VCaP (cell line): ENCODE measurements around the gene NPTXR.
"Not testable (repeated sequence)": the region's sequence is repeated elsewhere in the genome, so short reads cannot be mapped to it uniquely, and the experiment has no call there.

ENCODE experiments used
- H3K27ac ChIP-seq: fragments of 450-650 bp; 2 replicates; pipeline ENCODE4 v1.5.1; 2017
- TF ChIP-seq, protein P1 (sequence below): fragments of 450-650 bp; conservative IDR thresholded peaks from 2 replicates; pipeline ENCODE4 v1.5.1; 2017; ENCODE audit warnings: mild to moderate bottlenecking, moderate library complexity

Gene NPTXR

DNA sequence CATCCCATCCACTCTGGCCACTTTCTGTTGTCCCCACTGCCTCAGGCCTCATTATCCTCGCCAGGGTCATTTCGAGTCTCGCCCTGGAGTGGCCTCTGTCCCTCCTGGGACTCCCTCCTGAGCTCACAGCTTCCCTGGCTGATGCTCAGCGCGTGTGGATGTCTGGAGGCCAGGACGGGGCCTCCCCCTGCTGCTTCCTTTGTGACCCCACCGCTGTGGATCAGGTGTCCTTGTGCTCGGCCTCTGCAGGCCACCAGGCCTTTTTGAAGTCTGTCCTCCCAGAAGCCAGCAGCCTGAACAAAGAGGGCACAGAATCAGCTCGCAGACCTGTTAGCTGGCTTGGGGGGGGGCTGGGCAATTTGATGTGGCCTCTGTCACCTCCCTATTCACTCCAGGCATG, 14.7 kb upstream of the NPTXR start:
- H3K27ac ChIP-seq = no peak overlapping the region
- TF ChIP-seq, protein P1, sequence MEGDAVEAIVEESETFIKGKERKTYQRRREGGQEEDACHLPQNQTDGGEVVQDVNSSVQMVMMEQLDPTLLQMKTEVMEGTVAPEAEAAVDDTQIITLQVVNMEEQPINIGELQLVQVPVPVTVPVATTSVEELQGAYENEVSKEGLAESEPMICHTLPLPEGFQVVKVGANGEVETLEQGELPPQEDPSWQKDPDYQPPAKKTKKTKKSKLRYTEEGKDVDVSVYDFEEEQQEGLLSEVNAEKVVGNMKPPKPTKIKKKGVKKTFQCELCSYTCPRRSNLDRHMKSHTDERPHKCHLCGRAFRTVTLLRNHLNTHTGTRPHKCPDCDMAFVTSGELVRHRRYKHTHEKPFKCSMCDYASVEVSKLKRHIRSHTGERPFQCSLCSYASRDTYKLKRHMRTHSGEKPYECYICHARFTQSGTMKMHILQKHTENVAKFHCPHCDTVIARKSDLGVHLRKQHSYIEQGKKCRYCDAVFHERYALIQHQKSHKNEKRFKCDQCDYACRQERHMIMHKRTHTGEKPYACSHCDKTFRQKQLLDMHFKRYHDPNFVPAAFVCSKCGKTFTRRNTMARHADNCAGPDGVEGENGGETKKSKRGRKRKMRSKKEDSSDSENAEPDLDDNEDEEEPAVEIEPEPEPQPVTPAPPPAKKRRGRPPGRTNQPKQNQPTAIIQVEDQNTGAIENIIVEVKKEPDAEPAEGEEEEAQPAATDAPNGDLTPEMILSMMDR = no peak

DNA sequence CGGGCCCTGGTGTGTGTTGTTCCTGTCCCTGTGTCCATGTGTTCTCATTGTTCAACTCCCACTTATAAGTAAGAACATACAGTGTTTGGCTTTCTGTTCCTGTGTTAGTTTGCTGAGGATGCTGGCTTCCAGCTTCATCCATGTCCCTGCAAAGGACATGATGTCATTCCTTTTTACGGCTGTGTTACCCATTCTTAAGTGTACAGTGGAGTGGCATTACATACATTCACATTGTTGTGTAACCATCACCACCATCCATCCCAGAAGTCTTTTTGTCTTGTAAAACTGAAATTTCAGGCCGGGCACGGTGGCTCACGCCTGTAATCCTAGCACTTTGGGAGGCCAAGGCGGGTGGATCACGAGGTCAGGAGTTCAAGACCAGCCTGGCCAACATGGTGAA, 10.6 kb upstream of the NPTXR start:
- H3K27ac ChIP-seq = not testable (repeated sequence)

- H3K27ac ChIP-seq = not testable (repeated sequence)
These were observed 10.1 kb upstream of the NPTXR start for GRCh38 chr22:38853883-38854282.

DNA sequence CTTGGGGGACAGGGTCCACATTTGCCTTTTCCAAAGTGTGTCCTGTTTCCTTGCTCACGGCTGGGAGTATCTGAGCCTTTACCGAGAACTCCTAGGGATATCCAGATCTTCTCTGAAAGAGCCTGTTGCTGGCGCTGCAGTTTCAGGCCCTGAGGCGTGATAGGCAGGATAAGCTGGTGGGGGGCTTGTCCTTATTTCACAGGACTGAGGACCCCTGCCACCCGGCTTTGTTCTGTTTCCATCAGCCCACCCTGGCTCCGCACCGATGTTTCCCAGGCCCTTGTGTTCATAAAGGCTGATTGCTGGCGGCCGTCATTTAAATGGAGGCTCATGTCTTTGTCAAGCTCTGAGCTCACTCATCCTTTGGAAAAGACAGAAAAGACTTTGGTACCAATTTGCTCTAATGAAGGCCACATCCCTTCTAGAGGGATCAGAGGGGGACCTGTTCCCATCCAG, 9.4 kb upstream of the NPTXR start:
- TF ChIP-seq, protein P1 = no peak
- H3K27ac ChIP-seq = no peak overlapping the region

GRCh38 chr22:38852522-38852921, 8.7 kb upstream of the NPTXR start:
- TF ChIP-seq, protein P1 = no peak
- H3K27ac ChIP-seq = no peak overlapping the region

GRCh38 chr22:38850941-38851849, 7.4 kb upstream of the NPTXR start:
- TF ChIP-seq, protein P1 = no peak

GRCh38 chr22:38850399-38850798, 6.6 kb upstream of the NPTXR start:
- TF ChIP-seq, protein P1 = no peak
- no peak overlapping the region for H3K27ac ChIP-seq

More at GRCh38 chr22:38850941-38851849, 7.4 kb upstream of the NPTXR start:
- no peak overlapping the region for H3K27ac ChIP-seq

GRCh38 chr22:38849811-38850210, 6.0 kb upstream of the NPTXR start:
- H3K27ac ChIP-seq = no peak overlapping the region
- TF ChIP-seq, protein P1 = no peak
